A673 (cell line): ENCODE data around the gene ESF1.

ENCODE experiments used
- CTCF ChIP-seq: fragments of 300-800, 200-600 bp; sonication (generic); conservative IDR thresholded peaks from 2 replicates; pipeline ENCODE4 v1.5.1; 2017; ENCODE audit warnings: low read depth, mild to moderate bottlenecking, antibody characterized with exemption, low read length, moderate library complexity, mixed read lengths
- EZH2 ChIP-seq: fragments of 200-600 bp; sonication (generic); IDR thresholded peaks from 2 replicates; pipeline ENCODE4 v1.6.1; 2017; ENCODE audit warnings: borderline replicate concordance, low read depth, mild to moderate bottlenecking, mixed read lengths, antibody characterized with exemption, low read length; ENCODE audit not compliant: poor library complexity, severe bottlenecking

- no peak for TF ChIP-seq CTCF
- TF ChIP-seq EZH2: no peak
Measured at GRCh38 chr20:13793001-13793400, 8.3 kb upstream of the ESF1 start.
